Measurements from ENCODE around the gene UBR1. TPM values are rescaled to one million over a fixed set of nuclear protein-coding genes. Genes with fewer than 3 reads are reported as not detected.

UBR1 gene
- total and polyA plus RNA-seq, 2 donors (not counting 1 experiment from before 2014, with no cell fraction given): 18.2 to 45.6 TPM

DNA sequence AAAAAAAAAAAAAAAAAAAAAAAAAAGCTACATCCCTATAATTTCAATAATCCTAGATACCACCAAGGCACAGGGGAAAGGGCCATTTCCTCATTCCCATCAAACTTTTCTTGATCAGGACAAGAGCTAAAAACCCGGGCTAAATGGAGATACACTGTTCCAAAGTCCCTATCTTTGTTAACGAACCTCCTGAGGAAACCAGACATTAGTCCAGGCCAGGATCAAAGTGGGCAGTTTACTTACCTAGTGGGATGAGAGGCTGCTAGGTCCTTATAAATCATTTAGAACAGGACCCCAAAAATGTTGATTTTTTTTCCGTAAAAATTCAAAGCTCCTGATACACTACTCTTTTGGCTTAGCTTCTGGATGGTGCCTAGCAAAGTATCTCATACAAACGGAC, 35.6 kb downstream of the UBR1 start:
- TF ChIP-seq, protein P1, sequence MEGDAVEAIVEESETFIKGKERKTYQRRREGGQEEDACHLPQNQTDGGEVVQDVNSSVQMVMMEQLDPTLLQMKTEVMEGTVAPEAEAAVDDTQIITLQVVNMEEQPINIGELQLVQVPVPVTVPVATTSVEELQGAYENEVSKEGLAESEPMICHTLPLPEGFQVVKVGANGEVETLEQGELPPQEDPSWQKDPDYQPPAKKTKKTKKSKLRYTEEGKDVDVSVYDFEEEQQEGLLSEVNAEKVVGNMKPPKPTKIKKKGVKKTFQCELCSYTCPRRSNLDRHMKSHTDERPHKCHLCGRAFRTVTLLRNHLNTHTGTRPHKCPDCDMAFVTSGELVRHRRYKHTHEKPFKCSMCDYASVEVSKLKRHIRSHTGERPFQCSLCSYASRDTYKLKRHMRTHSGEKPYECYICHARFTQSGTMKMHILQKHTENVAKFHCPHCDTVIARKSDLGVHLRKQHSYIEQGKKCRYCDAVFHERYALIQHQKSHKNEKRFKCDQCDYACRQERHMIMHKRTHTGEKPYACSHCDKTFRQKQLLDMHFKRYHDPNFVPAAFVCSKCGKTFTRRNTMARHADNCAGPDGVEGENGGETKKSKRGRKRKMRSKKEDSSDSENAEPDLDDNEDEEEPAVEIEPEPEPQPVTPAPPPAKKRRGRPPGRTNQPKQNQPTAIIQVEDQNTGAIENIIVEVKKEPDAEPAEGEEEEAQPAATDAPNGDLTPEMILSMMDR (conservative IDR thresholded peaks at IDR 0.05 in 1 of 2, IDR thresholded peaks at IDR 0.05 in 1 of 2; ENCODE audit: low read depth in 1 of 2, low read length in 2 of 2): no peak
- TF ChIP-seq EZH2 (IDR thresholded peaks at IDR 0.05; ENCODE audit: low read length, missing control alignments): no peak
- Histone ChIP-seq H3K27ac (ENCODE audit: insufficient read depth, low read length) (no peak overlapping the region), H3K9ac (ENCODE audit: insufficient read depth, low read length) (no peak overlapping the region), H4K20me1 (ENCODE audit: control insufficient read depth, extremely low read depth, insufficient read depth, low read length) (no peaks in the 10 kb centered on the region), H3K36me3 (ENCODE audit: control insufficient read depth, insufficient read depth, low read length) (peaks cover 6% of the 10 kb centered on the region), H3K4me3 (replicated peaks in 1 of 4; ENCODE audit: control extremely low read depth in 1 of 4, insufficient read depth in 1 of 4, low read depth in 3 of 4, low read length in 4 of 4) (no peak overlapping the region), H3K79me2 (ENCODE audit: control insufficient read depth, insufficient read depth, low read length) (no peaks in the 10 kb centered on the region), H2AFZ (ENCODE audit: low read length) (no peak overlapping the region), H3K4me2 (ENCODE audit: extremely low read depth, insufficient read depth, low read length) (no peak overlapping the region), H3K4me1 (ENCODE audit: control insufficient read depth, extremely low read depth, insufficient read depth, low read length) (no peaks in the 10 kb centered on the region), H3K9me3 (ENCODE audit: control insufficient read depth, insufficient read depth, low read depth, low read length) (no peaks in the 10 kb centered on the region), H3K27me3 (ENCODE audit: control insufficient read depth, insufficient read depth, low read length) (no peaks in the 10 kb centered on the region)
- DNase-seq (ENCODE audit: low read depth in 2 of 2): no peak

DNA sequence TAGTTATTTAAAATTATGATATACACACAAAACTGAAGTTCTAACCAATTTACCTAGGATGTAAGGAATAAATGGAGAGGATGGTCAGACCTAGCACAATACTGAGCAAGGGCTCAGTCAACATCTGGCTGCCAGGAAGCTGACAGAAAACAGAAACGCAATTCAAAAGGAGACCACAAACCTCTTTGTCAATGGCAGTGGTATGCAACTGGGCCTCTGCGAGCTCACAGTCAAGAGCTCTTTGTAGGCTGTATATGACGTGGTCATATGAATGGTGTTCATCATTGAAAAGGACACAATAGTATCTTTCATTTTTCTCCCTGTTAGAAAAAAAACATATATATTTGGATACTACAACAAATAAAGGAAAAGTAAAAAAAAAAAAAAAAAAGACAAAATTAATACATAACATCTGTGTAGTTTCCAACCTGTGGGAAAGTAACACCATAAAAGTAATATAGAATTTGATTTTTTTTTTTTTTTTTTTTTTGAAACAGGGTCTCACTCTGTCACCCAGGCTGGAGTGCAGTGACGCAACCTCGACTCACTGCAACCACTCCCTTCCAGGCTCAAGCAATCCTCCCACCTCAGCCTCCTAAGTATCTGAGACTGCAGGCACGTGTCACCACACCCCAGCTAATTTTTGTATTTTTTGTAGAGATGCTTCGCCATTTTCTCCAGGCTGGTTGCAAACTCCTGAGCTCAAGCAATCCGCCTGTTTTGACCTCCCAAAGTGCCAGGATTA, 37.9 kb downstream of the UBR1 start:
- DNase-seq (ENCODE audit: low read depth in 2 of 2): peak; percentile 4 to 85
- no peak overlapping the region for H3K4me2 ChIP-seq (ENCODE audit: extremely low read depth, insufficient read depth, low read length)
- TF ChIP-seq, protein P1 (conservative IDR thresholded peaks at IDR 0.05 in 1 of 2, IDR thresholded peaks at IDR 0.05 in 1 of 2; ENCODE audit: low read depth in 1 of 2, low read length in 2 of 2): no peak
- TF ChIP-seq EZH2 (IDR thresholded peaks at IDR 0.05; ENCODE audit: low read length, missing control alignments): no peak
- H3K4me3 ChIP-seq (replicated peaks in 1 of 4; ENCODE audit: control extremely low read depth in 1 of 4, insufficient read depth in 1 of 4, low read depth in 3 of 4, low read length in 4 of 4): no peak overlapping the region
- H3K9ac ChIP-seq (ENCODE audit: insufficient read depth, low read length): no peak overlapping the region
- no peaks in the 10 kb centered on the region for H3K4me1 ChIP-seq (ENCODE audit: control insufficient read depth, extremely low read depth, insufficient read depth, low read length)
- H2AFZ ChIP-seq (ENCODE audit: low read length): no peak overlapping the region
- H3K36me3 ChIP-seq (ENCODE audit: control insufficient read depth, insufficient read depth, low read length): peaks cover 6% of the 10 kb centered on the region
- no peaks in the 10 kb centered on the region for H4K20me1 ChIP-seq (ENCODE audit: control insufficient read depth, extremely low read depth, insufficient read depth, low read length)
- no peaks in the 10 kb centered on the region for H3K9me3 ChIP-seq (ENCODE audit: control insufficient read depth, insufficient read depth, low read depth, low read length)
- no peaks in the 10 kb centered on the region for H3K27me3 ChIP-seq (ENCODE audit: control insufficient read depth, insufficient read depth, low read length)
- H3K79me2 ChIP-seq (ENCODE audit: control insufficient read depth, insufficient read depth, low read length): no peaks in the 10 kb centered on the region
- no peak overlapping the region for H3K27ac ChIP-seq (ENCODE audit: insufficient read depth, low read length)

DNA sequence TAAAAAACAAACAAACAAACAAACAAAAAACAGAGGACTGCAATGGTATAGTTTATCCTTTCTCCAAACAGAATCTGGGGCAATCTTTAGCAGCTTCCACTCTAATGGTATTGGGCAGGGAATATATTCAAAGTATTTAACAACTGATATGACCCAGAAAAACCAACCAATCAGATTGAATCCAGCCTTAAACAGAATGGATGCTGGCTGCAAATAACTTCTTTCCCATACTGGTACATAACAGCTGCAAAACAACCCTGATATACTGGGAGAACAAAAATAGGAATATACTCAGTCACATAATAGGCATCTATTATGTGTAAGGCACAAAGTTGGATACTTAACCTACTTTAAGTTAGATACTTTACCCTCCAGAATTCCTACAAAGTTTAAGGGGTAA, 49.1 kb downstream of the UBR1 start:
- Histone ChIP-seq H3K27me3 (ENCODE audit: control insufficient read depth, insufficient read depth, low read length) (no peaks in the 10 kb centered on the region), H3K36me3 (ENCODE audit: control insufficient read depth, insufficient read depth, low read length) (peaks cover 5% of the 10 kb centered on the region), H3K9me3 (ENCODE audit: control insufficient read depth, insufficient read depth, low read depth, low read length) (no peaks in the 10 kb centered on the region), H3K79me2 (ENCODE audit: control insufficient read depth, insufficient read depth, low read length) (no peaks in the 10 kb centered on the region), H3K4me1 (ENCODE audit: control insufficient read depth, extremely low read depth, insufficient read depth, low read length) (no peaks in the 10 kb centered on the region), H3K9ac (ENCODE audit: insufficient read depth, low read length) (no peak overlapping the region), H4K20me1 (ENCODE audit: control insufficient read depth, extremely low read depth, insufficient read depth, low read length) (no peaks in the 10 kb centered on the region), H3K4me2 (ENCODE audit: extremely low read depth, insufficient read depth, low read length) (no peak overlapping the region), H3K27ac (ENCODE audit: insufficient read depth, low read length) (no peak overlapping the region), H3K4me3 (replicated peaks in 1 of 4; ENCODE audit: control extremely low read depth in 1 of 4, insufficient read depth in 1 of 4, low read depth in 3 of 4, low read length in 4 of 4) (no peak overlapping the region), H2AFZ (ENCODE audit: low read length) (no peak overlapping the region)
- TF ChIP-seq, protein P1 (conservative IDR thresholded peaks at IDR 0.05 in 1 of 2, IDR thresholded peaks at IDR 0.05 in 1 of 2; ENCODE audit: low read depth in 1 of 2, low read length in 2 of 2): no peak
- TF ChIP-seq EZH2 (IDR thresholded peaks at IDR 0.05; ENCODE audit: low read length, missing control alignments): no peak
- DNase-seq (ENCODE audit: low read depth in 2 of 2): no peak
